ENCODE data around the gene CXXC5. TPM values are rescaled to one million over a fixed set of nuclear protein-coding genes. Genes with fewer than 3 reads are reported as not detected.

Gene CXXC5
- total RNA-seq, 2 experiments from 2014 or later: 26.7 to 113 TPM

DNA sequence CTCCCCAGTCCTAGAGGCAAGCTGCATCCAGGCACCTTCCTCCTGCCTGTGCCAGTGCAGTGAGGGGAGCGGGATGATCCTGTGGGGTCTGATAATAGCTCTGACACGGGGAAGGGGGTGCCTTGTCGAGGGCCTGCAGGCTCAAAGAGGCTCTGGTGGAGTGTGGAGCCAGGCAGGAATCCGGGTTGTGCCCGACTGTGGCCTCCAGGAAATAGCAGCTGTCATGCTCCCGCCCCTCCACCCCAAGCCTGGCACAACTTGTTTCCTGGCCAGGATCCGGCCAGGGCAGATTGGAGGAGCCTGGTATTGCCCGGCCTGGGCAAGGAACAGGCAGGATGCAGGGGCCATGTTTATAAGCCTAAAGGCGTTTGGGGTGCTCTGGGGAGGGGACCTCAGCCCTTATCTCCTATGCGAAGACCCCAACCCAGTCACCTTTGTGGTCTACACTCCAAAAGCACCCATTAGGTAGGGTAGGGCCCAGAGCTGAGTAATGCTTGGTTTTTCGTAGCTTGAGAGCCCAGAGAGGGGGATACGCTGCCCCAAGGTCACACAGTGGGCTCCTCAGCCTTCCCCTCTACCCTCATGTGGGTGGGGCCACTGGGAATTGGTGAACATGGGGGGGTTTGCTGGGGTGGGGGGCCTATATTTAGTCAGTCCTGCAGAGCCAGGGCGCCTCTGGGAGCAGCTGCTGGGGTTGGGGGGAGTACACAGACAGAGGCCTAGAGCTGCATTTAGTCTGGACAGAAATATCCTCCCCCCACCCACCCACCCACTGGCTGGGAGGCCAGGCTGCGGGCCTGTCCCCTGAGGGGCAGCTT, 12.2 kb downstream of the CXXC5 start:
- ChIA-PET POLR2A (interaction anchor here (0.8 to 1.7 kb wide), 4 partner anchors 9 to 22 kb away, joined by 3 to 10 read pairs (median 6); partner anchors contain the start of gene CXXC5), CTCF (ENCODE audit: unreplicated experiment) (interaction anchor here (1.2 kb wide), 1 partner anchor 10 kb away, joined by 3 read pairs; no protein-coding TSS in a partner anchor)
- Histone ChIP-seq H3K4me3 (ENCODE audit: low read depth, low read length, poor library complexity, severe bottlenecking) (peak overlapping the region; percentile 45), H3K79me2 (ENCODE audit: insufficient read depth, low read depth, low read length) (peaks cover 95% of the 10 kb centered on the region), H3K9me3 (ENCODE audit: low read length) (no peaks in the 10 kb centered on the region), H3K4me2 (ENCODE audit: low read length) (peak overlapping the region; percentile 94), H3K27ac (ENCODE audit: low read depth, low read length, poor library complexity, severe bottlenecking) (peak overlapping the region; percentile 36), H4K20me1 (ENCODE audit: insufficient read depth, low read length) (peaks cover 12% of the 10 kb centered on the region; the same call in 1 of the 2 replicates), H3K9me2 (ENCODE audit: insufficient read depth, low read length) (no peaks in the 10 kb centered on the region), H3K4me1 (ENCODE audit: insufficient read depth, low read length, poor library complexity, severe bottlenecking) (peaks cover 97% of the 10 kb centered on the region), H2AFZ (ENCODE audit: low read length) (no peak overlapping the region), H3K36me3 (ENCODE audit: insufficient read depth, low read length) (peaks cover 14% of the 10 kb centered on the region; the same call in 1 of the 2 replicates)
- TF ChIP-seq EZH2phosphoT487 (IDR thresholded peaks at IDR 0.05; ENCODE audit: borderline replicate concordance, low read depth, low read length): no peak
- no peak for TF ChIP-seq CTCF (conservative IDR thresholded peaks at IDR 0.05; ENCODE audit: low read length)
- intact Hi-C loops (cut with micrococcal nuclease; ENCODE audit: unreplicated experiment): no loop called here
- DNase-seq (ENCODE audit: low spot score): peak; percentile 32
- no TSS peak for BruUV-seq (replicated peaks)

DNA sequence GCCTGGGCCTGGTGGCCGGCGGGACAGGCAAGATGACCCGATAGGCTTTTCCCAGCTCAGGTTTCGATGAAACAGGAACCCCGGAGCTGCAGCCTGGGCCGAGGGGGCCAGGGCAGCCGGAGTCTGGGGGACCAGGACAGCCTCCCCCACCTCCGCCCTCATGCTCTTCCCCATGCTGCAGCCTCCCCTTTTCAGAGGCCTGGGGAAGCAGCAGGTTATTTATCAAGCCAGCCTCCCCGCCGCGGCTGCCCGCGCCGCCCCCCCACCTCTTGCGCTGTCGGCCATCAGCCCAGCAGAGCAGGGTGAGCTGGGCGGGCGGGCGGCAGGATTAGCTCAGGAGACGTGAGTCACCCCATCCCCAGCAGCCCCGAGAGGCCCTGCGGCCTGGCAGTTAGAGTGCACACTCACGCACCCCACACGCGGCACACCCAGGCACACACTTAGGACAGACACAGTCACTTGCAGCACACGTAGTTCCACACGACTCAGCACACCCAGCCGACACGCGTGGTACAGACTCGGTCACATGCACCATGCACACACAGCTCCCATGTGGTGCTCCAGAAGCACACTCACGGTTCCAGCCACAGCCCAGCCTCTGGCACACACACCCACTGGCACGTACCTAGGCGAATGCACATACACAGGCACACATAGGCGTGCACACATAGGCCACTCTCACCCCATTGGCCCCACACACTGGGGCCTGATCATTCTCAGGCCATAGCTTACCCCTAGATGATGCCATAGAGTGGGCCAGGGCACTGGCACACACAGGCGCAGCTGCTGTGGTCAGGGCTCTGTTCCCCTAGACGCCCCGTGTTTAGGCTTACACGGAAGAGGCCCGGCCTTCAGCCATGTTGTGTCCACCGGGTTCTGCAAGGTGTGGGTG, 13.0 kb downstream of the CXXC5 start:
- peaks cover 16% of the 10 kb centered on the region; the same call in 1 of the 2 replicates for H3K36me3 ChIP-seq (ENCODE audit: insufficient read depth, low read length)
- H4K20me1 ChIP-seq (ENCODE audit: insufficient read depth, low read length): peaks cover 12% of the 10 kb centered on the region; the same call in 1 of the 2 replicates
- no TSS peak for BruUV-seq (replicated peaks)
- peaks cover 97% of the 10 kb centered on the region for H3K4me1 ChIP-seq (ENCODE audit: insufficient read depth, low read length, poor library complexity, severe bottlenecking)
- H3K9me2 ChIP-seq (ENCODE audit: insufficient read depth, low read length): no peaks in the 10 kb centered on the region
- ChIA-PET POLR2A (interaction anchor here (0.8 to 1.7 kb wide), 4 partner anchors 8 to 24 kb away, joined by 3 to 10 read pairs (median 6); no protein-coding TSS in a partner anchor), CTCF (ENCODE audit: unreplicated experiment) (interaction anchor here (1.2 kb wide), 1 partner anchor 9 kb away, joined by 3 read pairs; no protein-coding TSS in a partner anchor)
- TF ChIP-seq EZH2phosphoT487 (IDR thresholded peaks at IDR 0.05; ENCODE audit: borderline replicate concordance, low read depth, low read length) (no peak), CTCF (conservative IDR thresholded peaks at IDR 0.05; ENCODE audit: low read length) (no peak)
- no peak overlapping the region for H2AFZ ChIP-seq (ENCODE audit: low read length)
- peak overlapping the region; percentile 5 for H3K4me3 ChIP-seq (ENCODE audit: low read depth, low read length, poor library complexity, severe bottlenecking)
- intact Hi-C loops (cut with micrococcal nuclease; ENCODE audit: unreplicated experiment): no loop called here
- H3K27ac ChIP-seq (ENCODE audit: low read depth, low read length, poor library complexity, severe bottlenecking): no peak overlapping the region
- H3K9me3 ChIP-seq (ENCODE audit: low read length): no peaks in the 10 kb centered on the region
- peaks cover 95% of the 10 kb centered on the region for H3K79me2 ChIP-seq (ENCODE audit: insufficient read depth, low read depth, low read length)
- H3K4me2 ChIP-seq (ENCODE audit: low read length): peak overlapping the region; percentile 94
- DNase-seq (ENCODE audit: low spot score): no peak
